GM21360 (cell line): ENCODE data around the gene EOMES.

ENCODE experiments used
- ATAC-seq: cut with Tn5 transposase; IDR thresholded peaks from one replicate; pipeline ENCODE4 v1.9.1; 2021; ENCODE audit warnings: mild to moderate bottlenecking, moderate library complexity; ENCODE audit not compliant: unreplicated experiment

The EOMES gene

DNA sequence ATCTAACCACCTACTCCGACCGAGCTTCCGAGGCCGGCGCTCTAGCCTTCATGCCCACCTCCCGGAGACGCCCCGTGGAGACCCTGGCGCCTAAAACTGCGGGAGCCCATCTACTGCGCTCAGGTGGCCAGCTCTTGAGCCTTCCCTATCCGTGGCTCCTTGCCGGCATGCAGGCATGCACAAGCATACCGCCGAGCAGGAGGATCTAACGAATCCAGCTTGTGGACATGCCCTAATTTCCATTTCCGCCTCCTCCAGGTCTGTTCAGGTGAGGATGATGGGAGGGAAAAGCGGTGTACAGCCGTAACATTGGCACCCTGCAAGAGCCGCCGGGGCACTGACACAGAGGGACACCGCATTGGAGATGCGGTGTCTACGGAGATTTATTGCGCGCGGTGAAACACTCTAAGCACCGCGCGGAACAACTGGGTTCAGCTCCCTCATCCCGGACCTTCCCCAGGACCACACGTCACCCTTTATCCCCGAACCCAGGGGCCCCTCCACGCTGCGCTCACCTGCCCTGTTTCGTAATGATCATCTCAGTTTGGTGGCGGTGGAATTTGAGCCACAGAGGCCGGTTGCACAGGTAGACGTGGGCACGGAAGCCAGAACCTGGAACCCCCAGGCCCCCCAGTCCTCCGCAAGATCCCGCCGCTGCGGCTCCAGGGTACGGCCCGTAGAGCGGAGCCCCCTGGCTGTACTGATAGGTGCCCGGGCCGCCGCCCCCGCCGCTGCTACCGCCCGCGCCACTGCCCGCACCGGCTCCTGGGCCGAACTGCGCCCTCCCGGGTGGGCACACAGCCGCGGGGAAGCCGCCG, 1.0 kb downstream of the EOMES start:
- no peak for ATAC-seq

DNA sequence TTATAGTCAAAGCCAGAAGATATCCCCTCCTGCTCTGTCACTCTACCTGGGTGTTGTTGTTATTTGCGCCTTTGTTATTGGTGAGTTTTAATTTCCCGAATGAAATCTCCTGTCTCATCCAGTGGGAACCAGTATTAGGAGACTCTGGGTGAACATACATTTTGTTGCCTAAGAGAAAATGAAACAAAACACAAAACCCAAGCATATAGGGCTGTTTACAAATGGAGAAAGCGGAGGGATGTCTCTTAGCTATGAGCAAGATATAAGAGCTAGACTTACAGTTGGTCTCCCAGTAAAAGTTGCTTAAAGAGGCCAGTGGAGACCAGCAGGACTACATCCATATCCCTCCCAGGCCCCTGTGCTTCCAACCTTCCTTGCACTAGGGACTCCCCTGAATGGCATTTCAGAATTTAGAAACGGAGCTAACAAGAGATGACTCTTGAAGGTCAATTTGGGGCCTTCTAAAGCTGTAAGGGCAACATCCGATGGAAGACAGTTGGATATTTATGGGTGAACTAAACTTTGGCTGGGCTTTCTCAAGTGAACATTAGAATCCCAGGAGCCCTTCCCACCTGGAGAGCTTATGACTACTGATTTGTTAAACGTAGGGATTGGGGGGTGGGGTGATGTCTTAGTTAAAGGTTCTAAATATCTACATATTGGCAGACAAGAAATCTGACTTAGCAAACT, 2.7 kb downstream of the EOMES start:
- no peak for ATAC-seq

DNA sequence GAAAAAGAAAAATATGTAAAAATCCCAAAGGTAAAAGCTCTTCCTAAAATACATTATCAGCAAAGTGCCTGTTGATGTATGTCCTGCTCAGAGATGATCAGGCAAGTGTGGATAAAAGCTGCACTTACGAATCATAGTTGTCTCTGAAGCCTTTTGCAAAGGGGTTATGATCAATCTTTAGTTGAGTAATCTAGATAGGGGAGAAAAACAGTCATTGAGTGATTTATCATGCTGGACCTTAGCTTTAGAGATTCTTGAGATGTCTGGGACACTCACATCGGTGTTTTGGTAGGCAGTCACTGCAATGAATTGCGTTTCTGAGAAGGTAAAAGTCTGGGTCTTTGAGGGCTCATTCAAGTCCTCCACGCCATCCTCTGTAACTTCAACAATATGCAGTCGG, 3.7 kb downstream of the EOMES start:
- ATAC-seq: no peak

DNA sequence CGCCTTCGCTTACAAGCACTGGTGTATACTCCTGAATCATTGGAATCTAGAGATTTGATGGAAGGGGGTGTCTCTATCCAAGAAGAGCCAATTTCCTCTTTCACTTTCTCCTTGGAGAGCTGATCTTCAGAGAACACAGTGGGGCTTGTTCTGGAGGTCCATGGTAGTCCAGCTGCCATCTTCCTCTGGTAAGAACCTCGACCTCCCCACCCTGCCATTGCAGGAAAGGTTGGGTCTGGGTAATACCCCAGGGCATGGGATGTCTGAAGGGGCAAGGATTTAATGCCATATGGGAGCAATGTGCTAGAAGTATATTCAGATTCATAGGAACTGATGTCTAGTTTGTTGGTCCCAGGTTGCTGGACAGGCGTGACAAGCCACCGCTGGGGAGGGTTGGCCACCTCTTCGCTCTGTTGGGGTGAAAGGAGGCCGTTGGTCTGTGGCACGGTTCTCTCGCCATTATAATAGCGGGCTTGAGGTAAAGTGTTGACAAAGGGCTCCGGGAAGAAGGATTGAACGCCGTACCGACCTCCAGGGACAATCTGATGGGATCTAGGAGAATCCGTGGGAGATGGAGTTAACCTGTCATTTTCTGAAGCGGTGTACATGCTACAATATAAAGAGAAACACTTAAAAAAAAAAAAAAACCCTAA, 4.8 kb downstream of the EOMES start:
- ATAC-seq: no peak

- no peak for ATAC-seq
Observed at GRCh38 chr3:27716309-27716708, 5.8 kb downstream of the EOMES start.

GRCh38 chr3:27715863-27716262, 6.3 kb downstream of the EOMES start:
- ATAC-seq: no peak

DNA sequence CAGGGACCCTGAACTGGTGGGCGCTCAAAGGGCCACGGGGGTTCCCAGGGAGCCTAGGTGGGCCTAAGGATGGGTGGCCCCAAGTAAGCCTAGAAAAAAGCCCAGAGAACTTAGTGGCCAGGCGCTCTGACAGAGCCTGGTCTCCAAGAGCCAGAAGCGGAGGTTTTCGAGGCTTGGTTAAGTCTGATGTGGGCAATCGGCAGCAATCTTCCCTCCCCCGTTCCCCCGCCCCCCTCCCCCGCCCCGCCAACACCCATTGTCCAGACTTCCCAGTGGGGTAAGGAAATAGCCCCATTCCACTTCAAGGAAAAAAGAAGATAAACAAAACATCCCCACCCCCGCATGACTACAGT, 6.7 kb downstream of the EOMES start:
- no peak for ATAC-seq

GRCh38 chr3:27714692-27715453, 7.2 kb downstream of the EOMES start:
- no peak for ATAC-seq

GRCh38 chr3:27714146-27714526, 8.0 kb downstream of the EOMES start:
- ATAC-seq: no peak

DNA sequence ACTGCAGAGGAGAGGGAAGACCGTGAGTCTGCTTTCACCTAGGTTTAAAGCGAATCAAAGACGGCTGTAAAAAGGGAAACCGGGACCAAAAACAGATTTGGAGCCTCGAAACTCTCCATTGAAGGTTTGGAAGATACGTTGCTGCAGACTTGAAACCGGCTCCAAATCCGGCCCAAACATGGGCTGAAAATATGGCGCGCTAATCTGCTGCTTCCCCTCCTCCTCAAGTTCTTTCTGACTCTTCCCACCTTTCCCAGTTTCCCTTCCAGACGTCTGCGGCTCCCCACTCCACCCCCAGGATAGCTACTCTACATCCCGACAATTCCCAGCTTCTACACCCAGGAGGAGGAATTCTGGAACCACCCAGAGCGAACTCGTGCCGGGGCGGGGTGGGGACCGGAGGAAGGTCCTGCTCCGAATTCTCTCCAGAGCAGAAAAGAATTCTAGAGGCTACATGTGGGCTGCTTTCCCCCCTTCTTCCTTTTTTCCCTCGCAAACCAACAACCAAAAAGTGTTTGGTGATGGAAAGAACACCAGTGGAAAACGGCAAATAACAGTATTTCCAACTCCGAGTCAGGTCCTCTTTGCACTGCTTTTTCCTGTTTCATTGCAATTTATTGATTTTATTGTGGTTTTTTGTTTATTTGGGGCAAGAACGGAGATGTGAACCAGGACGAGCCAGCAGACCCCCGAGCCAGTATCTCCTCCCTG, 8.5 kb downstream of the EOMES start:
- ATAC-seq: no peak

GRCh38 chr3:27713078-27713423, 9.1 kb downstream of the EOMES start:
- ATAC-seq: no peak

GRCh38 chr3:27712136-27713077, 9.7 kb downstream of the EOMES start:
- peak; percentile 95 for ATAC-seq

DNA sequence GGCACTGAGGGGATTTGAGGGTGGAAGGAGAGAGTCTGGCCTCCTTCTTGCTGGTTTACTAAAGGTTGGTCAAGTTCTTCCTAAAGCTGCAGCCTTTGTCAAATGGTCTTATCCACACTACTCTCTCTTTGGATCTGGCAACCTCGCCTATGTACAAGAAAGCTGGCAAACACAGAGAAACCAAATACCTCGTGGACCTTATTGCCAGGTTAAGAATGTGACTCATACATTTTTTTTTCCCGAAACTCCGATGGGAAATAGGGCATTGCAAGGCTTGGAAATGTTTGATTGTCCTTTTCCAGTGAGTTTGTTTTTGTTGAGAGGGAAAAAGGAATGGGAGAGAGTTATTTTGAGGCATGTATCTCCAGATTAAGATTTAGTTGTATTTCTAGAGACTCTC, 13.9 kb downstream of the EOMES start:
- no peak for ATAC-seq

DNA sequence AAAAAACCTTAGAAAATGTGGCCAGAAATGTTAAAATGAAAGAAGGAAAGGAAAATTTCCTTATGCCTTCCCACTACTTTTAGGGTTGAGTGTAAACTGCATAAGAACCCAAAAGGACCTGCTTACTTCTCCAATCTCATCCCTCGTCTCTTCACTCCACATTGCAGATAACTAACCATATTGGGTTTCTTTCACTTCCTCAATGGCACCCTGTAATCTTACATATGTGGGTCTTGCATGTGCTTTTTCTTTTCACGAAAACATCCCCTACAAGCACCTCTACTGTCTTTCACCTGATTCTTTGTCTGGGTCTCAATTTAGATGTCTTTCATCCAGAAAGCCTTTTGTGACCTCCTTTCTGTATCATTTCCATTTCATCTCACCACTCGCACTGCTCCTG, 23.1 kb downstream of the EOMES start:
- ATAC-seq: no peak

DNA sequence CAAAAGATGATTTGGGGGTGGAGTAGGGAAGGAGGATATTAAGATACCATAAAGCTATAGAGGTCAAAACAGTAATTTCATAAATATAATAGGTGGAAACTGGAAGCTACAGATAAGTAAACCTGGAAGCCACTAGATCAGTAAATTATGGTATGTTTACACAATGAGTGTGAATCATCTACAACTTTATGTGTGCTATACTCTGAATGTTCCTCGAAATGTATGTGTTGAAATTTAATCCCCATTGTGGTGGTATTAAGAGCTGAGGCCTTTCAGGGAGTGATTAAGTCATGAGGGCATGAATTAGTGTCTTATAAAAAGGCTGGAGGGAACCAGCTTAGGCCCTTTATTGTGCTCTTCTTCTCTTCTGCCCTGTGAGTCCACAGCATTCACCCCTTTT, 25.2 kb downstream of the EOMES start:
- ATAC-seq: no peak

DNA sequence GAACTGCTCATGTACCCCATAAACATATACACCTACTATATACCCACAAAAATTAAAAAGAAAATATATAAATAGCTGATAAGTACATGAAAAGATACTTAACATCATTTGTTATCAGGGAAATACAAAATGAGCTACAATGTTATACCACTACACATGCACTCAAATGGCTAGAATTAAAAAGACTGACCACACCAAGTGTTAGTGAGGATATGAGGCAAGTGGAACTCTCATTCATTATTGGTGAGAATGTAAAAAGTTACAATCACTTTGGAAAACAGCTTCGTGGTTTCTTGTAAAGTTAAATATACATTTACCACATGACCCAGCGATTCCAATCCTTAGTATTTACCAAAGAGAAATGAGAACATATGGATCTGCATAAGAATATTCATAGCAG, 26.5 kb downstream of the EOMES start:
- ATAC-seq: no peak

GRCh38 chr3:27688053-27688452, 34.1 kb downstream of the EOMES start:
- no peak for ATAC-seq

DNA sequence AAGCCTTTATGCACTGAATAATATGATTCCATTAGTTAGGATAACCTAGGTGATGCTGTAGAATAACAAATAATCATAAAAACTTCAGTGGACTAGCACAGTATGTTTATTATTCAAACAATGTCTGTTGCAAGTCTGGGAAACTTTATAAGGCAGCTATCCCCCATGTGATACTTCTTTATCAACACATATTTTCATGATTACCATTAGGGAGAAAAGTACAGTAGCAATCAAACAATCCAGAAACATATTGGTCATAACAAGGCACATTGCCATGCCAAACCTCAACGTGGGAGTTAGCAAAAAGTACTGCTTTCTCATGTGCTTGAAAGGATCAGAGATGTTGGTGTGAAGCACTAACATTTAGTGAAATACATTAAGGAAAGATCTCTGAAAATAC, 35.5 kb downstream of the EOMES start:
- ATAC-seq: no peak

DNA sequence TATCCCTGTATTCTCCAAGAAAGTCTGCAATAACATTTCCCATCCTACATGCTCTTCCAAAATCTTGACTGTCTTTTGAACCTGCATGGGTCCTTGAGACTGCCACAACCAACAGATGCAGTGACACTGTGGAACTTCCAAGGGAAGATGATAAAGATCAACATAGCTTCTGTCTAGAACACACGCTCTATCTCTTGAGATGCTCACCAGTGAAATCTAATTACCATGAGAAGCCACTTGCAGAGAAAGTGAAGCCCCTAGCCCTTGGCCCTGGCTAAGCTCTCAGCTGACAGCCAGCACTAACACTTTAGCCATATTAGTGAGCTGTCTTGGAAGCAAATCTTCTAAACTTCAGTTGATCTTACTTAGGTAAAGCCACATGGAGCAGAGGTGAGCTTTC, 36.6 kb downstream of the EOMES start:
- no peak for ATAC-seq

GRCh38 chr3:27684302-27684701, 37.8 kb downstream of the EOMES start:
- ATAC-seq: no peak
